Urinary bladder (tissue), 4 donors: ENCODE results near the gene AGAP1. TPM values are rescaled to one million over a fixed set of nuclear protein-coding genes. Genes with fewer than 3 reads are reported as not detected.
"Not testable (repeated sequence)": the region's sequence is repeated elsewhere in the genome, so short reads cannot be mapped to it uniquely, and the experiment has no call there.

Experiments
- DNase-seq: peaks from one replicate; pipeline ENCODE4 v3.0.0-alpha.2; 2015; ENCODE audit errors: extremely low spot score
- H3K27ac ChIP-seq: one replicate; pipeline ENCODE4 v1.5.1; 2013; ENCODE audit warnings: low read depth, mild to moderate bottlenecking, moderate library complexity
- H3K36me3 ChIP-seq: one replicate; pipeline ENCODE4 v1.6.1; 2013; ENCODE audit warnings: mild to moderate bottlenecking, moderate library complexity; ENCODE audit not compliant: insufficient read depth
- H3K4me1 ChIP-seq: one replicate; pipeline ENCODE4 v1.6.1; 2013; ENCODE audit warnings: mild to moderate bottlenecking, moderate library complexity; ENCODE audit not compliant: insufficient read depth
- H3K4me3 ChIP-seq: one replicate; pipeline ENCODE4 v1.5.1; 2013; ENCODE audit warnings: low read depth, low read length
- WGBS: extraction: QIAGEN DNeasy Blood & Tissue Kit; methylation state at CpG from one replicate; pipeline ENCODE4 v1.1.7; 2013; 5-methylcytosine and 5-hydroxymethylcytosine counted together
- polyA plus RNA-seq: library from polyadenylated mRNA; stranded (reverse); fragments of 200-250 nt; gene quantifications from one replicate; pipeline ENCODE4 v1.2.3, GENCODE V29; 2013
- total RNA-seq: library from RNA; depleted of rRNA; stranded (reverse); fragments of >200 nt; gene quantifications from one replicate; pipeline ENCODE4 v1.2.3, GENCODE V29; 2014
- donor health status: healthy with polysubstance abuse.
- donor health status: healthy.

The AGAP1 gene
- total and polyA plus RNA-seq, 2 donors, result 12.8 to 24.7 TPM

GRCh38 chr2:235757212-235757611 lies 263.4 kb downstream of the AGAP1 start:
- Histone ChIP-seq H3K36me3 (no peaks in the 10 kb centered on the region), H3K4me3 (no peak overlapping the region), H3K4me1 (no peaks in the 10 kb centered on the region), H3K27ac (no peak overlapping the region)
- no peak for DNase-seq
- 94% methylated on average over 6 of the region's 6 CpGs for WGBS

- no peaks in the 10 kb centered on the region for H3K4me1 ChIP-seq
- H3K4me3 ChIP-seq, result no peak overlapping the region
- H3K36me3 ChIP-seq, result no peaks in the 10 kb centered on the region
- 95% methylated on average over 6 of the region's 6 CpGs for WGBS
- no peak overlapping the region for H3K27ac ChIP-seq
- no peak for DNase-seq
Measured at GRCh38 chr2:235757640-235758039, 263.8 kb downstream of the AGAP1 start.

- no peak for DNase-seq
- WGBS, result 93% methylated on average over 20 of the region's 20 CpGs
- Histone ChIP-seq H3K27ac (no peak overlapping the region), H3K4me1 (no peaks in the 10 kb centered on the region), H3K4me3 (no peak overlapping the region), H3K36me3 (no peaks in the 10 kb centered on the region)
Measured at GRCh38 chr2:235762832-235763598, 269.2 kb downstream of the AGAP1 start.

- no peak for DNase-seq
- Histone ChIP-seq H3K27ac (no peak overlapping the region), H3K4me1 (no peaks in the 10 kb centered on the region), H3K4me3 (no peak overlapping the region), H3K36me3 (no peaks in the 10 kb centered on the region)
- 95% methylated on average over 20 of the region's 20 CpGs for WGBS
Measured at GRCh38 chr2:235763816-235764215, 270.0 kb downstream of the AGAP1 start.

GRCh38 chr2:235764478-235764877 lies 270.6 kb downstream of the AGAP1 start:
- not testable (repeated sequence) for DNase-seq, H3K4me1 ChIP-seq, H3K27ac ChIP-seq, H3K4me3 ChIP-seq, H3K36me3 ChIP-seq
- WGBS, result 73% methylated on average over 19 of the region's 19 CpGs

GRCh38 chr2:235765181-235765820 lies 271.5 kb downstream of the AGAP1 start:
- H3K36me3 ChIP-seq, result no peaks in the 10 kb centered on the region
- no peak overlapping the region for H3K27ac ChIP-seq
- H3K4me1 ChIP-seq, result no peaks in the 10 kb centered on the region
- H3K4me3 ChIP-seq, result no peak overlapping the region
- DNase-seq, result no peak
- 81% methylated on average over 30 of the region's 30 CpGs for WGBS

- H3K4me1 ChIP-seq, result no peaks in the 10 kb centered on the region
- 1% methylated on average over 7 of the region's 7 CpGs for WGBS
- DNase-seq, result peak; percentile 77
- no peak overlapping the region for H3K4me3 ChIP-seq
- no peaks in the 10 kb centered on the region for H3K36me3 ChIP-seq
- H3K27ac ChIP-seq, result no peak overlapping the region
Measured at GRCh38 chr2:235766278-235766677, 272.4 kb downstream of the AGAP1 start.

GRCh38 chr2:235768606-235769005 lies 274.8 kb downstream of the AGAP1 start:
- H3K4me1 ChIP-seq, result no peaks in the 10 kb centered on the region
- no peak for DNase-seq
- H3K27ac ChIP-seq, result no peak overlapping the region
- 92% methylated on average over 13 of the region's 13 CpGs for WGBS
- no peak overlapping the region for H3K4me3 ChIP-seq
- no peaks in the 10 kb centered on the region for H3K36me3 ChIP-seq

- 86% methylated on average over 7 of the region's 7 CpGs for WGBS
- no peak overlapping the region for H3K27ac ChIP-seq
- DNase-seq, result no peak
- H3K36me3 ChIP-seq, result no peaks in the 10 kb centered on the region
- no peaks in the 10 kb centered on the region for H3K4me1 ChIP-seq
- no peak overlapping the region for H3K4me3 ChIP-seq
Measured at GRCh38 chr2:235769046-235769445, 275.2 kb downstream of the AGAP1 start.

- H3K27ac ChIP-seq, result no peak overlapping the region
- no peak overlapping the region for H3K4me3 ChIP-seq
- H3K36me3 ChIP-seq, result no peaks in the 10 kb centered on the region
- H3K4me1 ChIP-seq, result no peaks in the 10 kb centered on the region
- WGBS, result 95% methylated on average over 23 of the region's 23 CpGs
- DNase-seq, result no peak
Measured at GRCh38 chr2:235770909-235771820, 277.3 kb downstream of the AGAP1 start.

GRCh38 chr2:235773188-235773928 lies 279.5 kb downstream of the AGAP1 start:
- Histone ChIP-seq H3K36me3 (no peaks in the 10 kb centered on the region), H3K4me1 (no peaks in the 10 kb centered on the region), H3K27ac (no peak overlapping the region), H3K4me3 (no peak overlapping the region)
- 90% methylated on average over 9 of the region's 9 CpGs for WGBS
- DNase-seq, result no peak

- DNase-seq, result no peak
- 91% methylated on average over 15 of the region's 15 CpGs for WGBS
- no peak overlapping the region for H3K4me3 ChIP-seq
- no peaks in the 10 kb centered on the region for H3K36me3 ChIP-seq
- H3K4me1 ChIP-seq, result no peaks in the 10 kb centered on the region
- no peak overlapping the region for H3K27ac ChIP-seq
Measured at GRCh38 chr2:235774153-235774870, 280.5 kb downstream of the AGAP1 start.

GRCh38 chr2:235776531-235776930 lies 282.7 kb downstream of the AGAP1 start:
- no peak overlapping the region for H3K27ac ChIP-seq
- H3K4me3 ChIP-seq, result no peak overlapping the region
- whole genome bisulfite sequencing, result 95% methylated on average over 14 of the region's 14 CpGs
- H3K36me3 ChIP-seq, result no peaks in the 10 kb centered on the region
- DNase-seq, result no peak
- no peaks in the 10 kb centered on the region for H3K4me1 ChIP-seq
